ENCODE data around the gene KRTAP21-3.
A peak's percentile ranks its signal among the peaks of the same experiment; 100 is the strongest.
"Not testable (repeated sequence)": the region's sequence is repeated elsewhere in the genome, so short reads cannot be mapped to it uniquely, and the experiment has no call there.

KRTAP21-3 gene

DNA sequence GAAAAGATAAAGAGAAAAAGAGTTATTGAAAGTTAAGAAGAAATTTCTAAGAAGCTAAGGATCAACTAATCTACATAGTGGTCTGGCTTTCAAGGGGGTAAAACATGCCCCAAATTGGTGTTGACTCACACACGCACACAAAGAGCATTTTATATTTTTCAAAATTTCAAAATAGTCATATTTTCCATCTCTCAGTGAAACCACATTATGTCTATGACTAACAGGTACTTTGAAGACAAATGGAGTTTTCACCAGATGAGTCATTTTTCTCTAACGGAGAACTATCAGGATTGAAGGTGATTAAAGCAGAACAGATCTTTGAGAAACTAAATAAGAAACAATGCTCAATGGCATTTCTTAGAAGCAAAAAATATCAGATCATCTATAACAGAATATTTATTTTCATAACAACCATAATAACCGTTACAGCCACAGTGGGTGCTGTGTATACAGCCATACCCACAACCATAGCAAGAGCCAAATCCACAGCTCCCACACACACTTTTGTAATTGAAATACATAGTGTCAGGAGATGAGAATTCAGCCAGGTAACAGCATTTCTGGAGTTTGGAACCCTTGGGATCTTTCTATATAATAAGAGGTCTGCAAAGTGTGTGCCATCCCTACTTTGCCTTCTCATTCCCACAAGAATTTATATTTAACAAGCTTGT, at the start of gene KRTAP21-3:
TSS of gene KRTAP21-3 (minus strand) at position 539 of the 671 bp plus-strand sequence. CDS start at position 521, 18 bp downstream.
- TF ChIP-seq JUND (IDR thresholded peaks at IDR 0.05; ENCODE audit: low read depth), result no peak
- DNase-seq (ENCODE audit: low read depth in 1 of 2, low spot score in 1 of 2), result no peak
- in situ Hi-C loops (cut with HindIII; ENCODE audit: low pct_unique_long_range_greater_than_20kb, low sequenced_read_pairs), result no loop called here

DNA sequence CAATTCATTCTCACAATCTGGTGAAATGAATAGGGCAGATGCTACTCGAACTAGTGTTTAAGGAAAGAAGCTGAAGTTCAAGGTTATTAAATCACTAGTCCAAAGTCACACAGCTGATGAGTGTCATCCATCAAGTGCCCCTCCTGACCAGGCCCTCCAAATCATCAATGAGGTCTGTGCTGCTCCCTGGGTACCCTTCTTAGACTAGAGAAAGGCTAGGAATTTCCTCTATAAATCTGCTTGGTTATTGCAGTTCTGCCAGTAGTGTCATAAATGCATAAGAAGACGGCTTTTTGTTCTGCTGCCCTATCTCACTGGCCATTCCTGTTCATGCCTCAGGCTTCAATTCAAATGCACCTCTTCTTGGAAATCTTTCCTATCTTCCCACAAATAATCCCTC, 42.2 kb upstream of the KRTAP21-3 start:
- no peak for DNase-seq (ENCODE audit: low read depth in 1 of 2, low spot score in 1 of 2)
- in situ Hi-C loops (cut with HindIII; ENCODE audit: low pct_unique_long_range_greater_than_20kb, low sequenced_read_pairs), result no loop called here
- TF ChIP-seq JUND (IDR thresholded peaks at IDR 0.05; ENCODE audit: low read depth), result no peak

DNA sequence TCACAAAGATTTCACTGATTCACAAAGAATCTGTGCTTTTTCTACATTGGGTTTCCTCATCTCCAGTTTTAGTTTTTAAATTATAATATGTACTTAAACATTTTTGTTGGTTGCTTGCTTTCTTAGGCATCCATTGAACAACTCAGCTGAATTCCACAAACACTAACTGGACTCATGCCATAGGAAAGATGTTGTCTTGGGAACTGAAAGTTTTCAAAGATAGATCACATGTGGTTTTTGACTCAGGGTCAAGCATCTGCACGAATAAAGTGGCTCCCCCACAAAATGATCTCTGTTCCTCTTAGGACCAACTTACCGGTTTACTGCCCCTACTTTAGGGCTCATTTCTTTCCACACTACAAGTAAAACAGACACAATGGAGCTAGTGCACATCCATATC, 39.7 kb upstream of the KRTAP21-3 start:
- in situ Hi-C loops (cut with HindIII; ENCODE audit: low pct_unique_long_range_greater_than_20kb, low sequenced_read_pairs), result no loop called here
- no peak for TF ChIP-seq JUND (IDR thresholded peaks at IDR 0.05; ENCODE audit: low read depth)
- DNase-seq (ENCODE audit: low read depth in 1 of 2, low spot score in 1 of 2), result no peak

- in situ Hi-C loops (cut with HindIII; ENCODE audit: low pct_unique_long_range_greater_than_20kb, low sequenced_read_pairs); DNase-seq (ENCODE audit: low read depth in 1 of 2, low spot score in 1 of 2): not testable (repeated sequence)
These were observed 36.8 kb upstream of the KRTAP21-3 start, which contains the start of gene KRTAP21-1 for GRCh38 chr21:30755328-30755727. TSS of gene KRTAP21-1 (minus strand) at chr21:30755428. CDS start at chr21:30755378, 50 bp downstream.

GRCh38 chr21:30747159-30747558, 28.6 kb upstream of the KRTAP21-3 start, which contains the start of gene KRTAP21-2:
TSS of gene KRTAP21-2 (minus strand) at chr21:30747259. CDS start at chr21:30747202, 57 bp downstream.
- TF ChIP-seq JUND (IDR thresholded peaks at IDR 0.05; ENCODE audit: low read depth), result no peak
- in situ Hi-C loops (cut with HindIII; ENCODE audit: low pct_unique_long_range_greater_than_20kb, low sequenced_read_pairs), result no loop called here
- DNase-seq (ENCODE audit: low read depth in 1 of 2, low spot score in 1 of 2), result no peak

- in situ Hi-C loops (cut with HindIII; ENCODE audit: low pct_unique_long_range_greater_than_20kb, low sequenced_read_pairs), result no loop called here
- no peak for DNase-seq (ENCODE audit: low read depth in 1 of 2, low spot score in 1 of 2)
- TF ChIP-seq JUND (IDR thresholded peaks at IDR 0.05; ENCODE audit: low read depth), result no peak
These were observed 21.9 kb upstream of the KRTAP21-3 start for GRCh38 chr21:30740462-30740861.

DNA sequence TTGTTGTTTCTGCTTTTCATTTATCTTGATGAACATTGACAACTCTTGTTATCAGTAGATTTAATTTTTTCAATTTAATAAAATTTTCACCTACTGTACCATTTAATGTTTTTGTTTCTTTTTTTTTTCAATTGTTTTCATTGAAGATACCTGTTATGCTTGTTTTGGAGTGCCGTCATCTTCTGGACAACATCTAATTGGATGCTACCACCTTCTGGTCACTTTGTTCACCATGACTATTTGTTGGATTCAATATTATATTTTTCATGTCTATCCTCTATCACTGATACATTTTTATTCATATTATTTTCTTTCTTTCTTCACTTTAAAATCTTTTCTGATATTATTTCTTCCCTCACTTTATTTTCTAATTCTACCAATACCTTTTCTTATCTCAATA, 14.4 kb upstream of the KRTAP21-3 start:
- no peak for TF ChIP-seq JUND (IDR thresholded peaks at IDR 0.05; ENCODE audit: low read depth)
- in situ Hi-C loops (cut with HindIII; ENCODE audit: low pct_unique_long_range_greater_than_20kb, low sequenced_read_pairs), result no loop called here
- DNase-seq (ENCODE audit: low read depth in 1 of 2, low spot score in 1 of 2), result peak in 1 of 2 experiments; percentile 40

- no peak for TF ChIP-seq JUND (IDR thresholded peaks at IDR 0.05; ENCODE audit: low read depth)
- DNase-seq (ENCODE audit: low read depth in 1 of 2, low spot score in 1 of 2), result no peak
- in situ Hi-C loops (cut with HindIII; ENCODE audit: low pct_unique_long_range_greater_than_20kb, low sequenced_read_pairs), result no loop called here
These were observed 8.1 kb upstream of the KRTAP21-3 start for GRCh38 chr21:30726726-30727125.

DNA sequence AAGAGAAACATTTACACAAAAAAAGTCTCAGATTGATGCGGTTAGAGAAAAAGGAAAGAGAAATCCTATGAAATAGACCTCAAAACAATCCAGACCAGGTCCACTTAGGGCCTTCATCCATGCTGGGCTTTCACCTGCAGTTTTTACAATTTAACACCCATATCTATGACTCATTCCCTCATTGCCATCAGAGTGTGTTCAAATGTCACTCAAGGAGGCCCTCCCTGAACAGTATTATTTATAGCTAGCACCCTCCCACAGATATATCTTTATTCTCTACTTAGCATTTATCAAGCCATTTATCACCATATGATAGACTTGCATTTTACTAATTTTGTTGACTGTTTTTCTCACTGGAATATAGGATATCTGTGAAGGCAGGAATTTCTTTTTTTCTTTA, 824 bp upstream of the KRTAP21-3 start:
- in situ Hi-C loops (cut with HindIII; ENCODE audit: low pct_unique_long_range_greater_than_20kb, low sequenced_read_pairs), result no loop called here
- no peak for TF ChIP-seq JUND (IDR thresholded peaks at IDR 0.05; ENCODE audit: low read depth)
- no peak for DNase-seq (ENCODE audit: low read depth in 1 of 2, low spot score in 1 of 2)

- in situ Hi-C loops (cut with HindIII; ENCODE audit: low pct_unique_long_range_greater_than_20kb, low sequenced_read_pairs), result no loop called here
- DNase-seq (ENCODE audit: low read depth in 1 of 2, low spot score in 1 of 2), result no peak
- no peak for TF ChIP-seq JUND (IDR thresholded peaks at IDR 0.05; ENCODE audit: low read depth)
These were observed 1.5 kb downstream of the KRTAP21-3 start for GRCh38 chr21:30717105-30717504.

DNA sequence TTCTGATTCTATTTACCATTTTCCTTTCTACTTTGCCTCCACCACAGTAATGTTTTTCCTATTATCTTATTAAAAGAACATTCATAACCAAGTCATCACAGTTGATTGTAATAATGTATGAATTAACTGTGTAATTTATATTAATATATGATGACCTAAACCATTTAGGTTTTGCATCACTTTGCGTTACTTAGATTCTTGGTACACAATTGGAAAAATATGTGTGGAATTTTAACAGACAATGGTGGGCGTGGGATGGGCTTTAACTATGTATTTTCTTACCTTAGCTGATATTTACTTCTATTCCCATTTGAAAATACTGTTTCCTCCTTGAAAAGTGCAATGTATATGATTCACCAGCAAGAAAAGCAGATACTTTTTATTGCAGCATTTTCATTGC, 3.6 kb downstream of the KRTAP21-3 start:
- no peak for DNase-seq (ENCODE audit: low read depth in 1 of 2, low spot score in 1 of 2)
- in situ Hi-C loops (cut with HindIII; ENCODE audit: low pct_unique_long_range_greater_than_20kb, low sequenced_read_pairs), result no loop called here
- TF ChIP-seq JUND (IDR thresholded peaks at IDR 0.05; ENCODE audit: low read depth), result no peak

DNA sequence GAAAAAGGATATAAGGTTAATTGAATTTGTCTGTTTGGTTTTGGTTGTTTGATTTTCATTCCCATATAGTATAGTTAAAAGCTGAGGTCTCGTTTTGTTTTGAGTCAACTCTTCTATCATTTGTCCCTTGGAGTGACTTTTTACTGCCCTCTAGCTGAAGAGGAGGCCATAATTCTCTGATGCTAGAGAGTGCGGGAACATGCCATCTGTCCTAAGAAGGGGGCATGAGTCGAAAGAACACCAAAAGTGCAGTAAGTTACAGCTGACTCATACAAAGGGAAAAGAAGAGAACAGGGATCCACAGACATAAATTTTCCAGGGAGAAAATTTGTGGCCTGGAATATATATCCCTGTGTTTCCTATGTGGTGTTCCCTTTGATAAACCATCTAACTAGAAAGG, 4.1 kb downstream of the KRTAP21-3 start:
- no peak for DNase-seq (ENCODE audit: low read depth in 1 of 2, low spot score in 1 of 2)
- no peak for TF ChIP-seq JUND (IDR thresholded peaks at IDR 0.05; ENCODE audit: low read depth)
- in situ Hi-C loops (cut with HindIII; ENCODE audit: low pct_unique_long_range_greater_than_20kb, low sequenced_read_pairs), result no loop called here

GRCh38 chr21:30713766-30714165, 4.8 kb downstream of the KRTAP21-3 start:
- no peak for TF ChIP-seq JUND (IDR thresholded peaks at IDR 0.05; ENCODE audit: low read depth)
- DNase-seq (ENCODE audit: low read depth in 1 of 2, low spot score in 1 of 2), result no peak
- in situ Hi-C loops (cut with HindIII; ENCODE audit: low pct_unique_long_range_greater_than_20kb, low sequenced_read_pairs), result no loop called here

DNA sequence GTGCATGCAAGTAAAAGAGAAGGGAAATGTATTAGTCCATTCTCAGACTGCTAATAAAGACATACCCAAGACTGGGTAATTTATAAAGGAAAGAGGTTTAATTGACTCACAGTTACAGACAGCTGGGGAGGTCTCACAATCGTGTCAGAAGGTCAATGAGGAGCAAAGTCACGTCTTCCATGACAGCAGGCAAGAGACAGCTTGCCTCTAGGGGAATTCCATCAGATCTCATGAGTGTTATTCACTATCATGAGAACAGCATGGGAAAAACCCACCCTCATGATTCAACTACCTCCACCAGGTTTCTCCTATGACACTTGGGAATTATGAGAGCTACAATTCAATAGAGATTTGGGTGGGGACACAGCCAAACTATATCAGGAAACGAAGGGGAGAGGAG, 8.1 kb downstream of the KRTAP21-3 start:
- TF ChIP-seq JUND (IDR thresholded peaks at IDR 0.05; ENCODE audit: low read depth), result no peak
- in situ Hi-C loops (cut with HindIII; ENCODE audit: low pct_unique_long_range_greater_than_20kb, low sequenced_read_pairs), result no loop called here
- no peak for DNase-seq (ENCODE audit: low read depth in 1 of 2, low spot score in 1 of 2)
